ENCODE results near the gene EREG. TPM values are rescaled to one million over a fixed set of nuclear protein-coding genes. Genes with fewer than 3 reads are reported as not detected.
A peak's percentile ranks its signal among the peaks of the same experiment; 100 is the strongest.

EREG gene
- total RNA-seq, 4 donors from 2014 or later, result 8.0 to 122 (median 11.9) TPM

DNA sequence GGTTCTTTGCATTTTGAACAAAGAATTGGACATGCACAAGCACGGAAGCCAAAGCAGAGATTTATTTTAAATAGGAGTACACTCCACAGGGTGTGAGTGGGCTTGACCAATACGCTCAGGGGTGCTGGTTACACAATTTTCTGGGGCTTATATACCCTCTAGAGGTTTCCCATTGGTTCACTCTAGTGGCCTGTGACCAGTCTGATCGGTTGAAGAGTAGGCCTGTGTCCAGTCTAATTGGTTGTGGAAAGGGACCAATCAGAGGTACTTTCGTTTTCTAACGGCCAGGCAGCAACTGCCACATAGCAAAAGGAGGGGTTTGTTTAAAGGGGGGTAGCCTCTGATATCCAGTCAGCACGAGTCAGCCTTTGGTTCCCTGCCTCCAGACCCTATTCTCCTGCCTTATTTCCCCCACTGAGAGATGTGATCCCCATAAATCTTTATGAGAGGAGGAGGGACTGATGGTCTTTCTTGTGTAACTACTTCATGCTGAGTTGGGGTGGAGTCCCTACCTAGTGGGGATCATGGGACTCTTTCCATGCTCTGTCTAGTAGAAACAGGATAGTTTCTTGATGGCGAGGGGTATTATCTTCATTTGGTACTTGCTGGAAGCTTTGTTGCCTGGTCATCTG lies 68.7 kb downstream of the EREG start:
- no peak for TF ChIP-seq POLR2A (IDR thresholded peaks at IDR 0.05)
- TF ChIP-seq, protein P1, sequence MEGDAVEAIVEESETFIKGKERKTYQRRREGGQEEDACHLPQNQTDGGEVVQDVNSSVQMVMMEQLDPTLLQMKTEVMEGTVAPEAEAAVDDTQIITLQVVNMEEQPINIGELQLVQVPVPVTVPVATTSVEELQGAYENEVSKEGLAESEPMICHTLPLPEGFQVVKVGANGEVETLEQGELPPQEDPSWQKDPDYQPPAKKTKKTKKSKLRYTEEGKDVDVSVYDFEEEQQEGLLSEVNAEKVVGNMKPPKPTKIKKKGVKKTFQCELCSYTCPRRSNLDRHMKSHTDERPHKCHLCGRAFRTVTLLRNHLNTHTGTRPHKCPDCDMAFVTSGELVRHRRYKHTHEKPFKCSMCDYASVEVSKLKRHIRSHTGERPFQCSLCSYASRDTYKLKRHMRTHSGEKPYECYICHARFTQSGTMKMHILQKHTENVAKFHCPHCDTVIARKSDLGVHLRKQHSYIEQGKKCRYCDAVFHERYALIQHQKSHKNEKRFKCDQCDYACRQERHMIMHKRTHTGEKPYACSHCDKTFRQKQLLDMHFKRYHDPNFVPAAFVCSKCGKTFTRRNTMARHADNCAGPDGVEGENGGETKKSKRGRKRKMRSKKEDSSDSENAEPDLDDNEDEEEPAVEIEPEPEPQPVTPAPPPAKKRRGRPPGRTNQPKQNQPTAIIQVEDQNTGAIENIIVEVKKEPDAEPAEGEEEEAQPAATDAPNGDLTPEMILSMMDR (IDR thresholded peaks at IDR 0.05), result no peak
- H3K27me3 ChIP-seq, result no peaks in the 10 kb centered on the region
- peaks cover 0 to 10% (median 0%) of the 10 kb centered on the region in 3 donors for H3K4me1 ChIP-seq
- WGBS, 2 donors, result 75 to 97% methylated on average over 4 to 5 of the region's 7 CpGs
- H3K36me3 ChIP-seq, result no peaks in the 10 kb centered on the region
- no peak overlapping the region for H3K27ac ChIP-seq
- no peaks in the 10 kb centered on the region for H3K9me3 ChIP-seq
- no peak for DNase-seq
- H3K4me3 ChIP-seq, result no peak overlapping the region
- intact Hi-C loops (cut with DNase I), result no loop called here

- TF ChIP-seq POLR2A (IDR thresholded peaks at IDR 0.05), result no peak
- TF ChIP-seq, protein P1 (IDR thresholded peaks at IDR 0.05), result no peak
- intact Hi-C loops (cut with DNase I), result no loop called here
- no peak for DNase-seq
These were observed 70.4 kb downstream of the EREG start for GRCh38 chr4:74435296-74435695.

DNA sequence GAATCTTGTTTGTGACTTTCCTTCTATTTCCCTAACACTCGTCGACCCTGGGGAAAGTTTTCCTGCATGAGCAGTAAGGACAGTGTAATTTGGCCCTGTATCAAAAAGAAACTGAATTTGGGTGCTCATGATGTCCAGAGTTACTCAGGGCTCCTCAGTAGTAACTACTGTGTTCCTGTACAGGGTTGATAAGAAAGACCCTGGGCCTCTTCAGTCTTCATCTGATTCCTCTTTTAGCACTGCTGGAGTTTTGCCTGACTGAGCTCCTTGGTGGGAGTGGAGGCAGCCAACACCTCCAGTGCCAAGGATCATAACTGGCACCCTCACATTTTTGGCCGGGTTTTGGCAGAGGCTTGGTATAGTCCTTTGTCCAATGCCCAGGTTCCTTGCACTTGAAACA lies 72.9 kb downstream of the EREG start:
- TF ChIP-seq POLR2A (IDR thresholded peaks at IDR 0.05), result no peak
- TF ChIP-seq, protein P1 (IDR thresholded peaks at IDR 0.05), result no peak
- whole genome bisulfite sequencing, 2 donors, result 78 to 88% methylated on average over 3 of the region's 3 CpGs
- intact Hi-C loops (cut with DNase I), result no loop called here

More at GRCh38 chr4:74435296-74435695, 70.4 kb downstream of the EREG start:
- no peaks in the 10 kb centered on the region for H3K9me3 ChIP-seq
- H3K27me3 ChIP-seq, result no peaks in the 10 kb centered on the region
- H3K4me3 ChIP-seq, result no peak overlapping the region
- no peaks in the 10 kb centered on the region for H3K36me3 ChIP-seq
- H3K27ac ChIP-seq, result peak overlapping the region in 2 of 4 donors; percentile 43 to 48
- WGBS, 2 donors, result 36 to 50% methylated on average over 1 of the region's 1 CpG
- H3K4me1 ChIP-seq, result peaks cover 0 to 10% (median 0%) of the 10 kb centered on the region in 3 donors

More for the DNA sequence above, 72.9 kb downstream of the EREG start:
- H3K36me3 ChIP-seq, result no peaks in the 10 kb centered on the region
- H3K27me3 ChIP-seq, result no peaks in the 10 kb centered on the region
- H3K4me1 ChIP-seq, result peaks cover 0 to 10% (median 0%) of the 10 kb centered on the region in 3 donors
- no peaks in the 10 kb centered on the region for H3K9me3 ChIP-seq
- no peak for DNase-seq
- no peak overlapping the region for H3K4me3 ChIP-seq
- no peak overlapping the region for H3K27ac ChIP-seq

Other genes with a start within 250 kb of the EREG start
- gene MTHFD2L, start 207.0 kb upstream of the EREG start, total RNA-seq, result 10 to 100 TPM in 3 of 4 donors, 1 to 10 TPM in 1; 9.9 to 22.9 (median 19.1) TPM
- gene EPGN, start 56.7 kb upstream of the EREG start, total RNA-seq, result 100 to 1,000 TPM in 1 of 4 donors, 10 to 100 TPM in 3; 48.8 to 118 (median 62.7) TPM
- 10 to 100 TPM; 16.6 to 51.4 (median 36.3) TPM for gene AREG, start 80.0 kb downstream of the EREG start, total RNA-seq

All from esophagus squamous epithelium (tissue), 5 donors.